ENCODE results near the gene IQSEC1. TPM values are rescaled to one million over a fixed set of nuclear protein-coding genes. Genes with fewer than 3 reads are reported as not detected.
A peak's percentile ranks its signal among the peaks of the same experiment; 100 is the strongest.

The IQSEC1 gene
- total and polyA plus RNA-seq, 10 of the 15 experiments (the other 5 are each of a cell fraction or from before 2014, with no cell fraction given) = 0.92 to 55.2 (median 8.5) TPM

GRCh38 chr3:13011573-13012220 is 61.5 kb downstream of the IQSEC1 start:
- Histone ChIP-seq H3K27ac (ENCODE audit: control insufficient read depth, insufficient read depth) (peak overlapping the region; percentile 99), H3K4me2 (ENCODE audit: control insufficient read depth, insufficient read depth) (peak overlapping the region; percentile 90), H3K79me2 (ENCODE audit: control insufficient read depth, insufficient read depth, low read length) (peaks cover 93% of the 10 kb centered on the region), H3K4me3 (peak overlapping the region; percentile 46; the same call in 1 of the 2 replicates), H2AFZ (ENCODE audit: control insufficient read depth, low read depth, low read length) (no peak overlapping the region), H3K9ac (ENCODE audit: control insufficient read depth, insufficient read depth, low read length) (peak overlapping the region; percentile 93), H4K20me1 (ENCODE audit: control insufficient read depth, insufficient read depth) (no peaks in the 10 kb centered on the region), H3K4me1 (ENCODE audit: control insufficient read depth, insufficient read depth, low read length) (peaks cover 94% of the 10 kb centered on the region), H3K36me3 (ENCODE audit: control insufficient read depth in 2 of 2, insufficient read depth in 2 of 2, low read length in 1 of 2) (peaks cover 0 to 2% of the 10 kb centered on the region in 2 experiments; a peak in 1 of 4 replicates), H3K27me3 (replicated peaks in 1 of 2; ENCODE audit: control insufficient read depth in 2 of 2, insufficient read depth in 2 of 2, low read length in 1 of 2) (no peaks in the 10 kb centered on the region), H3K9me3 (replicated peaks; ENCODE audit: control insufficient read depth, insufficient read depth, low read length) (no peaks in the 10 kb centered on the region)
- 6% methylated on average over 11 of the region's 11 CpGs for WGBS (ENCODE audit: insufficient coverage, insufficient replicate concordance, low lambda C conversion rate, missing lambda C conversion rate)
- peak; percentile 86 for FAIRE-seq
- in situ Hi-C loops (cut with MboI) (no loop called here), intact Hi-C loops (cut with micrococcal nuclease; ENCODE audit: unreplicated experiment) (loop anchor here (1.0 to 10.0 kb wide), 5 partner anchors 9 to 443 kb away; no protein-coding TSS in a partner anchor)
- ChIA-PET RAD21 (ENCODE audit: unreplicated experiment) (interaction anchor here (1.0 to 8.5 kb wide), 19 partner anchors 9 to 441 kb away, joined by 3 to 93 read pairs (median 6); no protein-coding TSS in a partner anchor), CTCF (interaction anchor here (1.0 to 7.8 kb wide), 13 partner anchors 11 to 440 kb away, joined by 3 to 57 read pairs (median 12); partner anchors contain the start of gene RPL32), SMC1A (ENCODE audit: uncharacterized antibody, unreplicated experiment) (interaction anchor here (1.1 to 12.7 kb wide), 13 partner anchors 8 to 80 kb away, joined by 3 to 123 read pairs (median 8); no protein-coding TSS in a partner anchor), POLR2A (interaction anchor here (0.6 to 11.5 kb wide), 13 partner anchors 8 to 1505 kb away, joined by 3 to 170 read pairs (median 6); no protein-coding TSS in a partner anchor)
- DNase-seq (ENCODE audit: low read depth, low spot score) = peak; percentile 92
- TSS peak; percentile 43 for BruUV-seq (replicated peaks)
- ATAC-seq = peak; percentile 42
- TF ChIP-seq MLLT1 (IDR thresholded peaks at IDR 0.05) (0 out of 2 replicates have a peak, but pooled peaks have one; percentile 23), RCOR1 (conservative IDR thresholded peaks at IDR 0.05; ENCODE audit: low read depth, low read length) (0 out of 2 replicates have a peak, but pooled peaks have one; percentile 86), E4F1 (IDR thresholded peaks at IDR 0.05; ENCODE audit: borderline replicate concordance, partially characterized antibody) (peak; percentile 8), PKNOX1 (IDR thresholded peaks at IDR 0.05) (peak; percentile 5; the same call in 1 of the 2 replicates), ZSCAN29 (IDR thresholded peaks at IDR 0.05) (no peak), PRDM15 (CRISPR knock-in tag; IDR thresholded peaks at IDR 0.05) (peak; percentile 92), E2F4 (IDR thresholded peaks at IDR 0.05; ENCODE audit: low read depth, low read length) (no peak), MXI1 (IDR thresholded peaks at IDR 0.05; ENCODE audit: low read depth, low read length) (peak; percentile 82)

Measured in GM12878 (cell line).